PC-3 (cell line): ENCODE results near the gene HYAL4.

ENCODE experiments used
- CTCF ChIP-seq: fragments of 300-600 bp; sonication (generic); conservative IDR thresholded peaks from 2 replicates; pipeline ENCODE4 v1.5.1; 2017; ENCODE audit warnings: antibody characterized with exemption, low read depth, mild to moderate bottlenecking, low read length
- EZH2phosphoT487 ChIP-seq: fragments of 300-600 bp; sonication (generic); IDR thresholded peaks from 2 replicates; pipeline ENCODE4 v1.6.1; 2018; ENCODE audit warnings: mild to moderate bottlenecking, antibody characterized with exemption, low read length, borderline replicate concordance

- TF ChIP-seq CTCF = peak; percentile 84
- no peak for TF ChIP-seq EZH2phosphoT487
These were observed 47.1 kb upstream of the HYAL4 start for GRCh38 chr7:123797673-123798531.
